Measurements from ENCODE around the gene KMO. TPM values are rescaled to one million over a fixed set of nuclear protein-coding genes. Genes with fewer than 3 reads are reported as not detected.

The KMO gene
- total RNA-seq, 1 experiment from 2014 or later, result 0.29 TPM

DNA sequence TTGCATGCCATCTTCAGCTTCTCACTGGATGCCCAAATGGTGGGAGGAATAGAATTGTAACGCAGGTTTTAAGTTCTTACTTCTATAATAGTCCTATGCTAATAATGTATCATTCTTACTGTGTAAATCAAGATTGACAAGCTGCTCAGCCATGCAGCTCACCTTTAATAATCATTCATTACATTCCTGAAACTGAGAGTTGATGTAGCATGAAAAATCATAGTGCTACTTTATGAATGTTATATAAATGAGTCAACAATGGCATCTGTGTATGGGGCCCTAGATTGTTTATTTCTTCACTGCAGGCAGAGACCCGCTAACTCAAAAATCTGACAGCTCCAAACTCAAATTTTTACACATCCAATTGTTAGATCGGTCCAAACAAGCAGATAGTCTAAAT, 47.0 kb upstream of the KMO start:
- H3K27me3 ChIP-seq (ENCODE audit: low read length), result no peaks in the 10 kb centered on the region
- no peak overlapping the region for H3K27ac ChIP-seq (ENCODE audit: low read length)
- H3K9me2 ChIP-seq (replicated peaks; ENCODE audit: low read length), result no peaks in the 10 kb centered on the region
- no peaks in the 10 kb centered on the region for H3K9me3 ChIP-seq (ENCODE audit: low read length)
- peaks cover 58% of the 10 kb centered on the region for H3K4me1 ChIP-seq (ENCODE audit: insufficient read depth, low read length)
- DNase-seq, result peak; percentile 49
- ChIA-PET POLR2A (ENCODE audit: unreplicated experiment) (no interaction called here), CTCF (interaction anchor here (0.6 kb wide), 3 partner anchors 408 to 505 kb away, joined by 3 to 4 read pairs (median 3); no protein-coding TSS in a partner anchor)
- peaks cover 11% of the 10 kb centered on the region for H3F3A ChIP-seq (ENCODE audit: low read length, unreplicated experiment)
- no peak overlapping the region for H3K9ac ChIP-seq (ENCODE audit: low read length)
- ATAC-seq, result no peak
- no peaks in the 10 kb centered on the region for H3K79me2 ChIP-seq (ENCODE audit: low read length)
- no TSS peak for BruUV-seq (replicated peaks)
- H3K4me2 ChIP-seq (ENCODE audit: low read length), result no peak overlapping the region
- no peaks in the 10 kb centered on the region for H3K36me3 ChIP-seq (ENCODE audit: low read depth, low read length)
- intact Hi-C loops (cut with micrococcal nuclease), result loop anchor here (2.0 to 5.0 kb wide), 2 partner anchors 518 to 598 kb away; no protein-coding TSS in a partner anchor
- no peaks in the 10 kb centered on the region for H4K20me1 ChIP-seq (ENCODE audit: low read length)
- H3K4me3 ChIP-seq (ENCODE audit: low read length), result no peak overlapping the region
- H2AFZ ChIP-seq (ENCODE audit: low read length), result no peak overlapping the region
- TF ChIP-seq, protein P1, sequence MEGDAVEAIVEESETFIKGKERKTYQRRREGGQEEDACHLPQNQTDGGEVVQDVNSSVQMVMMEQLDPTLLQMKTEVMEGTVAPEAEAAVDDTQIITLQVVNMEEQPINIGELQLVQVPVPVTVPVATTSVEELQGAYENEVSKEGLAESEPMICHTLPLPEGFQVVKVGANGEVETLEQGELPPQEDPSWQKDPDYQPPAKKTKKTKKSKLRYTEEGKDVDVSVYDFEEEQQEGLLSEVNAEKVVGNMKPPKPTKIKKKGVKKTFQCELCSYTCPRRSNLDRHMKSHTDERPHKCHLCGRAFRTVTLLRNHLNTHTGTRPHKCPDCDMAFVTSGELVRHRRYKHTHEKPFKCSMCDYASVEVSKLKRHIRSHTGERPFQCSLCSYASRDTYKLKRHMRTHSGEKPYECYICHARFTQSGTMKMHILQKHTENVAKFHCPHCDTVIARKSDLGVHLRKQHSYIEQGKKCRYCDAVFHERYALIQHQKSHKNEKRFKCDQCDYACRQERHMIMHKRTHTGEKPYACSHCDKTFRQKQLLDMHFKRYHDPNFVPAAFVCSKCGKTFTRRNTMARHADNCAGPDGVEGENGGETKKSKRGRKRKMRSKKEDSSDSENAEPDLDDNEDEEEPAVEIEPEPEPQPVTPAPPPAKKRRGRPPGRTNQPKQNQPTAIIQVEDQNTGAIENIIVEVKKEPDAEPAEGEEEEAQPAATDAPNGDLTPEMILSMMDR (conservative IDR thresholded peaks at IDR 0.05; ENCODE audit: low read depth, low read length), result no peak
- TF ChIP-seq EZH2 (IDR thresholded peaks at IDR 0.05; ENCODE audit: low read length, unreplicated experiment) (no peak), EZH2phosphoT487 (IDR thresholded peaks at IDR 0.05; ENCODE audit: borderline replicate concordance, low read length) (no peak)

DNA sequence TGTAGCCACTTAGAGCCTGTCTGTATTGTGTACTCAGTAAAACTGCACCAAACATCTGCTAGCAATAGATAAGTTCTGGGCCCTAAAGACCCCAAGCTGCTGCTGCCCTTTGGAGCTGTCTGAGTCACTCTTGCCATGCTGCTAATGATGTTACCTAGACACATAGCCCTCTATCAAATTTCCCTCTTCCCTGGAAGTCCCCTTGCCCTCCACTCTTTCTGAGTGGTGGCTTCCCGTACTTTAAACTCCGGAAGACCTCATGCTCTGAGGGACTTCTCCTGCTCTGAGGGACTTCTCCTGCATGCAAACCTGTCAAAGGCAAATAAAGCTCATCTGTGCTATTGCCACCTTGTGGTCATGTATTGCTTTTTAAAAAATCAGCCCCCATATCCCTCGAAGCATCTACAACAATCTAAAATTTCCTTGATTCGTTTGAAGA, 46.6 kb upstream of the KMO start:
- H3K36me3 ChIP-seq (ENCODE audit: low read depth, low read length), result no peaks in the 10 kb centered on the region
- no peaks in the 10 kb centered on the region for H3K9me2 ChIP-seq (replicated peaks; ENCODE audit: low read length)
- ChIA-PET POLR2A (ENCODE audit: unreplicated experiment) (no interaction called here), CTCF (interaction anchor here (0.6 kb wide), 3 partner anchors 175 to 504 kb away, joined by 3 to 4 read pairs (median 3); no protein-coding TSS in a partner anchor)
- TF ChIP-seq, protein P1 (conservative IDR thresholded peaks at IDR 0.05; ENCODE audit: low read depth, low read length), result peak; percentile 97
- TF ChIP-seq EZH2 (IDR thresholded peaks at IDR 0.05; ENCODE audit: low read length, unreplicated experiment), result no peak
- TF ChIP-seq EZH2phosphoT487 (IDR thresholded peaks at IDR 0.05; ENCODE audit: borderline replicate concordance, low read length), result no peak
- peaks cover 11% of the 10 kb centered on the region for H3F3A ChIP-seq (ENCODE audit: low read length, unreplicated experiment)
- H3K79me2 ChIP-seq (ENCODE audit: low read length), result no peaks in the 10 kb centered on the region
- peaks cover 58% of the 10 kb centered on the region for H3K4me1 ChIP-seq (ENCODE audit: insufficient read depth, low read length)
- DNase-seq, result peak; percentile 73
- peak; percentile 18; the same call in 1 of the 2 replicates for ATAC-seq
- peak overlapping the region; percentile 10 for H3K4me2 ChIP-seq (ENCODE audit: low read length)
- no peaks in the 10 kb centered on the region for H3K27me3 ChIP-seq (ENCODE audit: low read length)
- H3K27ac ChIP-seq (ENCODE audit: low read length), result no peak overlapping the region; the same call in 1 of the 2 replicates
- no TSS peak for BruUV-seq (replicated peaks)
- H4K20me1 ChIP-seq (ENCODE audit: low read length), result no peaks in the 10 kb centered on the region
- H3K9ac ChIP-seq (ENCODE audit: low read length), result no peak overlapping the region
- no peaks in the 10 kb centered on the region for H3K9me3 ChIP-seq (ENCODE audit: low read length)
- intact Hi-C loops (cut with micrococcal nuclease), result loop anchor here (2.0 to 5.0 kb wide), 2 partner anchors 519 to 598 kb away; no protein-coding TSS in a partner anchor
- no peak overlapping the region for H3K4me3 ChIP-seq (ENCODE audit: low read length)
- no peak overlapping the region for H2AFZ ChIP-seq (ENCODE audit: low read length)

DNA sequence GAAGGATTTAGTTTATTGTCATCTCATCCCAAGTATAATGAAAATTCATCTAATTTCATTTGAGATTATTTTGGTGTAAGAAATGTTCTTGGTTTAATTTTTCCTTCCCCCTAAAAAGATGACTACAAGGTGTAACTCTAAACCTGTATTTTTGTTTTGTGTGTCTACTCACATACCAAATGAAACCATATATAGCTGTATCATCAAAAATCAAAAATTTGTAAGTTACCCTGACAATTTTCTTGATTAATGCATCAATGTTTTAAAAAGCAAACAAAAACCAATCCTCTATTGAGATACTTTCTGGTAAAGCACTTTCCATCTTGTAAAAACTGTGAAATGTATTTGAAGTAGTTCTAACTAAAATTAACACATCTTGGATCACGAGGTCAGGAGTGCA, 43.4 kb upstream of the KMO start:
- intact Hi-C loops (cut with micrococcal nuclease), result loop anchor here (5.0 kb wide), 1 partner anchor 601 kb away; no protein-coding TSS in a partner anchor
- H3K79me2 ChIP-seq (ENCODE audit: low read length), result no peaks in the 10 kb centered on the region
- H3K27ac ChIP-seq (ENCODE audit: low read length), result no peak overlapping the region
- TF ChIP-seq EZH2phosphoT487 (IDR thresholded peaks at IDR 0.05; ENCODE audit: borderline replicate concordance, low read length), result no peak
- no TSS peak for BruUV-seq (replicated peaks)
- no peak overlapping the region for H3K4me3 ChIP-seq (ENCODE audit: low read length)
- H3K4me2 ChIP-seq (ENCODE audit: low read length), result no peak overlapping the region
- DNase-seq (no peak), ATAC-seq (no peak)
- H3K9ac ChIP-seq (ENCODE audit: low read length), result no peak overlapping the region
- CTCF ChIA-PET, result interaction anchor here (0.6 kb wide), 1 partner anchor 1331 kb away, joined by 3 read pairs; no protein-coding TSS in a partner anchor
- H3K9me2 ChIP-seq (replicated peaks; ENCODE audit: low read length), result no peaks in the 10 kb centered on the region
- POLR2A ChIA-PET (ENCODE audit: unreplicated experiment), result no interaction called here
- H3K36me3 ChIP-seq (ENCODE audit: low read depth, low read length), result no peaks in the 10 kb centered on the region
- no peak overlapping the region for H2AFZ ChIP-seq (ENCODE audit: low read length)
- H3K4me1 ChIP-seq (ENCODE audit: insufficient read depth, low read length), result peaks cover 32% of the 10 kb centered on the region
- no peaks in the 10 kb centered on the region for H4K20me1 ChIP-seq (ENCODE audit: low read length)
- no peaks in the 10 kb centered on the region for H3F3A ChIP-seq (ENCODE audit: low read length, unreplicated experiment)
- H3K27me3 ChIP-seq (ENCODE audit: low read length), result no peaks in the 10 kb centered on the region
- no peaks in the 10 kb centered on the region for H3K9me3 ChIP-seq (ENCODE audit: low read length)
